GM04503 (cell line): ENCODE results near the gene INAFM2.

Experiments used
- DNase-seq: peaks from one replicate; pipeline ENCODE4 v3.0.0-alpha.2; 2012; ENCODE audit warnings: low read depth

Gene INAFM2

GRCh38 chr15:40323239-40323952 is at the start of gene INAFM2:
Gene INAFM2 (plus strand): TSS chr15:40323692. CDS start chr15:40324056, 364 bp downstream.
- no peak for DNase-seq

- DNase-seq = no peak
These were observed 48.9 kb upstream of the INAFM2 start for GRCh38 chr15:40274350-40275274.

GRCh38 chr15:40275523-40275922 is 48.0 kb upstream of the INAFM2 start:
- no peak for DNase-seq

- DNase-seq = no peak
These were observed 47.5 kb upstream of the INAFM2 start for GRCh38 chr15:40275954-40276353.

GRCh38 chr15:40276927-40277326 is 46.6 kb upstream of the INAFM2 start:
- no peak for DNase-seq

GRCh38 chr15:40277471-40277870 is 46.0 kb upstream of the INAFM2 start:
- no peak for DNase-seq

GRCh38 chr15:40278026-40278425 is 45.5 kb upstream of the INAFM2 start:
- DNase-seq = no peak

- DNase-seq = no peak
These were observed 43.9 kb upstream of the INAFM2 start for GRCh38 chr15:40279437-40280141.

GRCh38 chr15:40280260-40281056 is 43.0 kb upstream of the INAFM2 start:
- no peak for DNase-seq

- DNase-seq = no peak
These were observed 42.3 kb upstream of the INAFM2 start for GRCh38 chr15:40281057-40281800.

- DNase-seq = no peak
These were observed 41.7 kb upstream of the INAFM2 start for GRCh38 chr15:40281801-40282146.

- DNase-seq = no peak
These were observed 41.2 kb upstream of the INAFM2 start for GRCh38 chr15:40282147-40282868.

GRCh38 chr15:40282869-40283614 is 40.5 kb upstream of the INAFM2 start, which contains the start of gene ANKRD63:
Gene ANKRD63 (minus strand): TSS chr15:40283064. CDS start chr15:40282586, 478 bp downstream.
- DNase-seq = no peak

GRCh38 chr15:40283615-40284300 is 39.7 kb upstream of the INAFM2 start:
- no peak for DNase-seq

- no peak for DNase-seq
These were observed 38.3 kb upstream of the INAFM2 start for GRCh38 chr15:40285151-40285550.

- no peak for DNase-seq
These were observed 37.9 kb upstream of the INAFM2 start for GRCh38 chr15:40285554-40286011.

- DNase-seq = no peak
These were observed 37.4 kb upstream of the INAFM2 start for GRCh38 chr15:40286061-40286532.

- DNase-seq = no peak
These were observed 36.7 kb upstream of the INAFM2 start for GRCh38 chr15:40286794-40287193.

- no peak for DNase-seq
These were observed 36.0 kb upstream of the INAFM2 start for GRCh38 chr15:40287505-40287904.
